Chondrocyte (in vitro differentiated cells): ENCODE measurements around the gene NXPE4. TPM values are rescaled to one million over a fixed set of nuclear protein-coding genes. Genes with fewer than 3 reads are reported as not detected.

Experiments
- DNase-seq: peaks from one replicate; pipeline ENCODE4 v3.0.0; 2021; ENCODE audit warnings: mixed read lengths, low spot score
- H3K27ac Mint-ChIP-seq: one replicate; pipeline ENCODE4 v1.8.0; 2021; ENCODE audit warnings: mild to moderate bottlenecking, moderate library complexity, mixed read lengths; ENCODE audit not compliant: unreplicated experiment
- H3K27me3 Mint-ChIP-seq: 2 replicates; pipeline ENCODE4 v1.8.0; 2021; ENCODE audit warnings: low read depth, mixed read lengths
- H3K36me3 Mint-ChIP-seq: 2 replicates; pipeline ENCODE4 v1.8.0; 2021; ENCODE audit warnings: low read depth, mixed read lengths
- H3K4me1 Mint-ChIP-seq: 2 replicates; pipeline ENCODE4 v1.8.0; 2021; ENCODE audit warnings: low read depth, mild to moderate bottlenecking, mixed read lengths
- H3K4me3 Mint-ChIP-seq: one replicate; pipeline ENCODE4 v1.8.0; 2021; ENCODE audit warnings: mild to moderate bottlenecking, moderate library complexity, mixed read lengths; ENCODE audit not compliant: unreplicated experiment
- H3K9me3 Mint-ChIP-seq: 2 replicates; pipeline ENCODE4 v1.8.0; 2021; ENCODE audit warnings: low read depth, mixed read lengths
- total RNA-seq: library from RNA; stranded (reverse); gene quantifications from 3 replicates; pipeline ENCODE4 v1.2.1, GENCODE V29; 2021
- TF ChIP-seq, protein P1 (sequence below): fragments of 200-600 bp; sonication (generic); IDR thresholded peaks from 2 replicates; pipeline ENCODE4 v1.5.0; 2021; ENCODE audit warnings: antibody characterized with exemption, mild to moderate bottlenecking, moderate library complexity

Gene NXPE4
- total RNA-seq, 1 donor from 2014 or later = not detected

DNA sequence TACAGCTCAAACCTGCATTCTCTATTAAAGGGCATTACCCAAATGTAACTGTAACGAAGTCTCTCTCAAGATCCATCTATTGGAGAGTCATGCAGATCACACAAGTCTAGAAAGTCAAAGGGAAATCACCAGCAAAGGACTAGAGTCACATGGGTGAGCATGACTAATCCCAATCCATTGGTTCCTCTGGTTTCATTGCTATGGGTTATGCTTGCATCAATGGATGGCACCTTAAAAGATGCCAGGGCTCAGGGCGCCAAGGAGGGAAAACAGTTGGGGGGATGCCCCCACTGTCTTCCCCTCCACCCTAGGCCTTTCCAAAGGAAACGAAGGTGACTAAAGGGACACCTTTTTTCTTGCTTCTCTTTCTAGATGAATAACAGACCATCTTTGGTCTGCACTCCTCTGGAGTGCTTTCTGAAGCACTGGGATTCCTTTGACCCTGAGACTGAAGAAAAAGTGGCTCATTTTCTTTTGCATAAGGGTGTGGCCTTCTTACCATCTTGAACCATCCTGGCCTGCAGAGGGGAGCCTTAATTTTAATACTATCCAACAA, 8.1 kb downstream of the NXPE4 start:
- peaks cover 7% of the 10 kb centered on the region for H3K36me3 Mint-ChIP-seq

DNA sequence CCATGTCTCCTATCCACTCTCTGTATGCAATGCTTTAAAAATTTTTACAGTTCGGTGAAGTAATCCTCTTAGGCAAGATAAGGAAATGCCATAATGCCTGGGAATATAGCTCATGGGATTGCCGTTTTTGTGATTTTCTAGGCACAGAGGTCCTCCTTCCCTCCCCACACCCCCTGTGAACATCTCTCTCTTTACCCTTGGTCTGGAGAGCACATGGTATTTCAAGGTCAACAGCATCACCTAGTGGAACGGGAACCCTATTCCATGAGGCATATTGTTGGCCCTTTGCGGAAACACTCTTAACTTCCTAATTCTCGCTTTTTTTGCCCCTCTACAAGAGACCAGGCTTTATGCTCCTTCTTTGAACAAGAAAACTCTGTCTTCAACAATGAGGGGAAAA, 8.8 kb downstream of the NXPE4 start:
- no peak for DNase-seq
- Mint-ChIP-seq H3K4me1 (no peaks in the 10 kb centered on the region), H3K36me3 (peaks cover 7% of the 10 kb centered on the region), H3K27me3 (peaks cover under 1% of the 10 kb centered on the region), H3K9me3 (peaks cover 41% of the 10 kb centered on the region), H3K4me3 (no peak overlapping the region), H3K27ac (no peak overlapping the region)
- TF ChIP-seq, protein P1, sequence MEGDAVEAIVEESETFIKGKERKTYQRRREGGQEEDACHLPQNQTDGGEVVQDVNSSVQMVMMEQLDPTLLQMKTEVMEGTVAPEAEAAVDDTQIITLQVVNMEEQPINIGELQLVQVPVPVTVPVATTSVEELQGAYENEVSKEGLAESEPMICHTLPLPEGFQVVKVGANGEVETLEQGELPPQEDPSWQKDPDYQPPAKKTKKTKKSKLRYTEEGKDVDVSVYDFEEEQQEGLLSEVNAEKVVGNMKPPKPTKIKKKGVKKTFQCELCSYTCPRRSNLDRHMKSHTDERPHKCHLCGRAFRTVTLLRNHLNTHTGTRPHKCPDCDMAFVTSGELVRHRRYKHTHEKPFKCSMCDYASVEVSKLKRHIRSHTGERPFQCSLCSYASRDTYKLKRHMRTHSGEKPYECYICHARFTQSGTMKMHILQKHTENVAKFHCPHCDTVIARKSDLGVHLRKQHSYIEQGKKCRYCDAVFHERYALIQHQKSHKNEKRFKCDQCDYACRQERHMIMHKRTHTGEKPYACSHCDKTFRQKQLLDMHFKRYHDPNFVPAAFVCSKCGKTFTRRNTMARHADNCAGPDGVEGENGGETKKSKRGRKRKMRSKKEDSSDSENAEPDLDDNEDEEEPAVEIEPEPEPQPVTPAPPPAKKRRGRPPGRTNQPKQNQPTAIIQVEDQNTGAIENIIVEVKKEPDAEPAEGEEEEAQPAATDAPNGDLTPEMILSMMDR = peak; percentile 21

More for the DNA sequence above, 8.1 kb downstream of the NXPE4 start:
- H3K27me3 Mint-ChIP-seq = peaks cover 7% of the 10 kb centered on the region
- TF ChIP-seq, protein P1 = no peak
- no peak overlapping the region for H3K27ac Mint-ChIP-seq
- no peak for DNase-seq
- H3K4me1 Mint-ChIP-seq = no peaks in the 10 kb centered on the region
- no peak overlapping the region for H3K4me3 Mint-ChIP-seq
- H3K9me3 Mint-ChIP-seq = peaks cover 41% of the 10 kb centered on the region

DNA sequence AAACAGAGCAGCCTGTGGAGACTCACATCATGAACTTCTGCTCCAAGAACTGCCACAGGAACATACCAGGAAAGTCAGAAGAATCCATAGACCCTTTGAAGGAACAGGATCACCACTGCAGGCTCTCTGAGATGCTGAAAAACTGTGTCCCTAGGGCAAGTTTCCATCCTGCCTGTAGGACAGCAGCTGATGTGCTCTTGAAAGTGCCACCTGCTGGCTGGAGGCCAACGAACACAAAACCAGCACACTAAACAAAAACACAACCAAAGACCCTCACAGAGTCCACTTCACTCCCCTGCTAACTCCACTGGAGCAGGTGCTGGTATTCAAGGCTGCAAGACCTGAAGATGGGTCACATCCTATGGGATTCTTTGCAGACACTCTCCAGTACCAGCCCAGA, 23.9 kb downstream of the NXPE4 start:
- no peaks in the 10 kb centered on the region for H3K27me3 Mint-ChIP-seq
- DNase-seq = no peak
- peaks cover 50% of the 10 kb centered on the region for H3K9me3 Mint-ChIP-seq
- no peak overlapping the region for H3K4me3 Mint-ChIP-seq
- TF ChIP-seq, protein P1 = no peak
- peaks cover 10% of the 10 kb centered on the region for H3K4me1 Mint-ChIP-seq
- H3K27ac Mint-ChIP-seq = no peak overlapping the region
- H3K36me3 Mint-ChIP-seq = peaks cover 8% of the 10 kb centered on the region

DNA sequence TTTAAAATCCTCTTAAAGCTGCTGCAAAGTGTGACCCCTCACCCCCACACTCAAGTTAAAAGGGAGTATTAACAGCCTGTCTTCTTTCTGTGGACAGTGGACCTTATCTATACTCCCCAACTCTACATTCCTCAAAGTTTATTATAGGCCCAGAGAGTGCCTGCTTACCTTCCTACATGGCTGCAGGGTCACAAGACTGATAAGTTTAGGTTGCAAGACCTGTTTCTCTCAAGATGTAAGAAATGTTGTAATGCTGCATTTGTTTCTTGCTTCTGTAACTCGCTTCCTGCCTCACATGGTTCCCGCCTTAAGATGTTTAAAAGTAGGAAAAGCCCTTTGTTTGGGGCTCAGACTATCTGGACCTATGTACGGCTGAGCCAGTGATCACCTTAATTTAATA, 25.8 kb downstream of the NXPE4 start:
- H3K4me3 Mint-ChIP-seq = no peak overlapping the region
- no peaks in the 10 kb centered on the region for H3K27me3 Mint-ChIP-seq
- TF ChIP-seq, protein P1 = no peak
- peaks cover 10% of the 10 kb centered on the region for H3K4me1 Mint-ChIP-seq
- peaks cover 4% of the 10 kb centered on the region for H3K36me3 Mint-ChIP-seq
- H3K27ac Mint-ChIP-seq = no peak overlapping the region
- H3K9me3 Mint-ChIP-seq = peaks cover 38% of the 10 kb centered on the region
- DNase-seq = no peak

DNA sequence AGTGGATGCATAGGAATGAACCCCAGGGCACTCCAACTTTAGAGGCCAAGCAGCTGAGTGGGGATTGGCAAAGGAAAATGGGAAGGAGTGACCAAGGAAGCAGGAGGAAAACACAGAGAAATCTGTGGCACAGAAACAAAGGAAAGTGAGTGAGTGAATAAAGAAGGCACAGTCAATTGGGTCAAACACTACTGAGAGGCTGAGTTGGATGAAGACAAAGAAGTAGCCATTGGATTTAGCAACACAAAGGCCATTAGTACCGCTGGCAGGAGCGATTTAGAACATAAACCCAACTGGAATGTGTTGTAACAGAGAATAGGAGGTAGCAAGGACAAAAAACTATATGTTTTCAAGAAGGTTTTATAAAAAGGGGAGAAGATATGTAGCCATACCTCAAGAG, 29.3 kb downstream of the NXPE4 start:
- no peak for DNase-seq
- TF ChIP-seq, protein P1 = no peak
- H3K9me3 Mint-ChIP-seq = peaks cover 23% of the 10 kb centered on the region
- H3K27me3 Mint-ChIP-seq = no peaks in the 10 kb centered on the region
- no peak overlapping the region for H3K27ac Mint-ChIP-seq
- H3K4me3 Mint-ChIP-seq = no peak overlapping the region
- H3K4me1 Mint-ChIP-seq = peaks cover 10% of the 10 kb centered on the region
- H3K36me3 Mint-ChIP-seq = peaks cover 10% of the 10 kb centered on the region
